GM18526 (cell line): ENCODE data around the gene WARS2.
A peak's percentile ranks its signal among the peaks of the same experiment; 100 is the strongest.

Experiments
- POLR2A ChIP-seq: IDR thresholded peaks from 3 replicates; pipeline ENCODE4 v1.6.1; 2011; ENCODE audit not compliant: insufficient read length; ENCODE audit errors: extremely low read depth

WARS2 gene

DNA sequence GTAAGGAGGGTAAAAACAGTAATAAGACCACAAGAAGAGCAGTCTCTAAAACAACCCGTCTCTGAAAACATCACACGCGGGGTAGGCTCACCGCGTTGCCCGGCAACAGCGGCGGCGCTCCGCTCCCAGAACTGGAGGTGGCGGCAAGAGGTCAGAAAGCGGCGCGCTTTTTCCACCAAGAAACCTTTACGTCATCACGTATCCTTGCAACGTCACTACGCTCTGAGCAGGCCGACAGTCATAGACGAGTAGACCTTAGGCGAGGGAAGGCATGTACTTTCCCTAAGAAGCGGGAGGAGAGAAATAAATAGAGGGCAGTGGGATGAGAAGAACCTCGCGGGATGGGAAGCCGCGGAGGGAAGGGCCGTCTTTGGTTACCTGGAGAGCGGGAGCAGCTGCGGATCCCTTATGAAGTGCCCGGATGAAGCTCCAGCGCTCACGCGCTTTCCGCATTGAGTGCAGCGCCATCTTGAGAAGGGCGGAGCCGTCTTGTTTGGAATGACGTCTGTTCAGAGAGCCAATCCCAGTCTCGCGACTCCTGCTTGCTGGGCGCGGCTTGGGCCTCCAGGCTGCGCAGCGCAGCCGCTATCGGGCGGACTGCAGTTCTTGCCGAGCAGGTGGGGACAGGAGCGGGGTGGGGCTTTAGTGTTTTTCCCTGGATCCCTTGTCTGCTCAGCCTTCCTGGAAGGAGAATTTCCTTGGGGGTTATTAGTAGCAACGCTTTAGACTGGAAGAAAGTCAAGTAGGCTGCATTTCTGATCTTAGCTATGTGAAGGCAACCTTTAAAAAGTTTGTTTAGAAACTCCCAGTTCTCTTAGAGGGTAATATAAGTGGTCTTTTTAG lies at the start of gene WARS2:
Gene WARS2 (minus strand): TSS at position 477 of the 843 bp plus-strand sequence. CDS start 9 bp downstream, at position 468.
- peak; percentile 83 for TF ChIP-seq POLR2A

DNA sequence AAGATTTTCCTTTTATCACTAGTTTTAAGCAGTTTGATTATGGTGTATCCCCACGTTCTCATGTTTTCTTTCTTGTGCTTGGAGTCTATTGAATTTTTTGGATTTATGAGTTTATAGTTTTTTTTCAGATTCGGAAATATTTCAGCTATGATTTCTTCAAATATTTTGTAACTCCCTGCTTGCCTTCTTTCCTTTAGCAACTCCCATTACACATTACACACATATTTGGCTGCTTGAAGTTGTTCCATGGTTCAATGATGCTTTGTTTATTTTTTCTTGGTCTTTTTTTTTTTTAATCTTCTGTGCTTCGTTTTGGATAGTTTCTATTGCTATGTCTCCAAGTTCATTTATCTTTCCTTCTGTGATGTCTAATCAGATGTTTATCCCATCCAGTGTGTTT lies 48.5 kb upstream of the WARS2 start:
- TF ChIP-seq POLR2A, result no peak

DNA sequence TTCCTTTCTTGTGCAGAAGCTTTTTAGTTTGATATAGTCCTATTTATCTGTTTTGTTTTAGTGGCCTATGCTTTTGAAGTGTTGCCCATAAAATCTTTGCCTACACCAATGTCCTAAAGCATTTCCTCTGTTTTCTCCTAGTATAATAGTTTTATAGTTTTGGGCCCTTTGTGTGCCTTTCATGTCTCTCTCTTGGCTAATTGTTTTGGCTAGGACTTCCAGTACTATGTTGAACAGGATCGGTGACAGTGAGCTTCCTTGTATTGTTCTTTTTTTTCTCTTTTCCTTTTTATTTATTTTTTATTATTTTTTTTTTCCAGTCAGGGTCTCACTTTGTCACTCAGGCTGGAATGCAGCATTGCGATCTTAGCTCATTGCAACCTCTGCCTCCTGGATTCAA lies 47.0 kb upstream of the WARS2 start:
- TF ChIP-seq POLR2A, result no peak

DNA sequence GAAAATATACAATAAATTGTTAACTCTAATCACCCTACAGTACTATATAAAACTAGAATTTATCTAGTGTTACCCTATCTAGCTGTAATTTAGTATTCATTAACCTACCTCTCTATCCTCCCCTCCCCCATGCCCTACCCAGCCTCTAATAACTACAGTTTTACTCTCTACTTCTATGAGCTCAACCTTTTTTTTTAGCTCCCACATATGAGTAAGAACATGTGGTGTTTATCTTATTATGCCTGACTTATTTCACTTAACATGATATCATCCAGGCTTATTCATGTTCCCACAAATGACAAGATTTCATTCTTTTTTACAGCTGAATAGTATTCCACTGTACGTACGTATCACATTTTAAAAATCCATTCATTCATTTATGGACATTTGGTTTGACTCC lies 46.0 kb upstream of the WARS2 start:
- no peak for TF ChIP-seq POLR2A

DNA sequence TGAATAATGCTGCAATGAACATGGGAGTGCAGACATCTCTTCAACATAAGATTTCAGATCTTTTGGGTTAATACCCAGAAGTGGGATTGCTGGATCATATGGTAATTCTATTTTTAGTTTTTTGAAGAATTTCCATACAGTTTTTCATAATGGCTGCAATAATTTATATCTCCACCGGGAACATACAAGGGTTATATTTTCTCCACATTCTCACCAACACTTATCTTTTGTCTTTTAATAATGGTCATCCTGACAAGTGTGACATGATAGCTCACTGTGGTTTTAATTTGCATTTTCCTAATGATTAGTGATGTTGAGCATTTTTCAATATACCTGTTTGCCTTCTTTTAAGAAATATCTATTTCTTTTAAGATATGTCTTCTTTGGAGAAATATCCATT lies 44.5 kb upstream of the WARS2 start:
- TF ChIP-seq POLR2A, result no peak

DNA sequence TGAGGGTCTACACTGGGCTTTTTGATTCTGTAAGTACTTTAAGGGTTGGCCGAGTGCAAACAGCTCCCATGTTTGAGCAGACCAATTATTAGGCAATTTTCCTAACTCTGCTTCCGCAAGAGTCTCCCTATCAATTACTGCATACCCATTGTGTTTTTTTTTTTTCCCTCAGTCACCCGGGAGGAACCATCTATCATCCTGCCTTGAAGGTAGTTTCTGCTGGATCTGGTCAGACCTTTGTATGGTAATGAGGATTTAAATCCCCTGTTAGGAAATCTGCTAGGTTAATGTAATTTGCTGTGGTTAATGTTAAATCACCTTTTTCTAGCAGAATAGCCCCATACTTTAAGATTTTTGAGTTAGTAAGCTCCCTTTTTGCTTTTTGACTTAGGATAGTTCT lies 40.8 kb upstream of the WARS2 start:
- no peak for TF ChIP-seq POLR2A

DNA sequence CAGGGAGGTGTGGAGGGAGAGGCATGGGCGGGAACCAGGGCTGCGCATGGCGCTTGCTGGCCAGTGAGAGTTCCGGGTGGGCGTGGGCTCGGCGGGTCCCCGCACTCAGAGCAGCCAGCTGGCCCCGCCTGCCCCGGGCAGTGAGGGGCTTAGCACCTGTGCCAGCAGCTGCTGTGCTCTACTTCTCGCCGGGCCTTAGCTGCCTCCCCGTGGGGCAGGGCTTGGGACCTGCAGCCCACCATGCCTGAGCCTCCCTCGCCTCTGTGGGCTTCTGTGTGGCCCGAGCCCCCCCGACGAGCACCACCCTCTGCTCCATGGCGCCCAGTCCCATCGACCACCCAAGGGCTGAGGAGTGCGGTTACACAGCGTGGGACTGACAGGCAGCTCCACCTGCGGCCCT lies 38.6 kb upstream of the WARS2 start:
- no peak for TF ChIP-seq POLR2A

DNA sequence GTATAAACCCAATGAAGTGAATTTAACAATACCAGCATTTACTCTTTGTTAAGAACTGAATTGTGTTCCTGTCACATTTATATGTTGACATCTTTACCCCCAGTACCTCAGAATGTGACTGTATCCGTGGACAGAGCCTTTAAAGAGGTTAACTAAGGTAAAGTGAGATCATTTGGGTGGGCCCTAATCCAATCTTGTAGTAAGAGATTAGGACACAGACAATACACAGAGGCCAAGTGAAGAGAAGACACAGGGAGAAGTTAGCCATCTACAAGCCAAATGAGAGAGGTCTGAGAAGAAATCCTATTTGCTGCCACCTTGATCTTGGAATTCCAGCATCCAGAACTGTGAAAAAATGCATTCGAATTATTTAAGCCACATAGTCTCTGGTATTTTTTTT lies 22.9 kb upstream of the WARS2 start:
- no peak for TF ChIP-seq POLR2A

DNA sequence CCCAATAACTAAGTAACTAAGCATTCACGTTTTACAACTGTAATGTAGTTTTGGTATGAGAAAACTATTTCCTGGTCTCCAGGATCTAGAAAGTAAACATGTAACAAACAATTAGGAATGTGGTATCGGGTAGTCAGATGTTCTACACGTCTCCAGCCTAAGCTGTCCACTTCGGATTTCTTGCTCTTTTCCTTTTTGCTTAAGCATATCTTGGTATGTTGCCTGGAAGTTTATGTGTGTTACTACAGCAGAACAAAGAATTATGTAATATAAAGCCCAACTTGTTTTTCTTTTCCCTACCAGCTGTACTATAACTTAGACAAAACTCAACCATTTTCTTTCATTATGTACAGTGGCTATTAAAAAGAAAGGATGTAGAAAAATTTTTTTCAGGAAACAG lies 20.4 kb upstream of the WARS2 start:
- TF ChIP-seq POLR2A, result no peak

DNA sequence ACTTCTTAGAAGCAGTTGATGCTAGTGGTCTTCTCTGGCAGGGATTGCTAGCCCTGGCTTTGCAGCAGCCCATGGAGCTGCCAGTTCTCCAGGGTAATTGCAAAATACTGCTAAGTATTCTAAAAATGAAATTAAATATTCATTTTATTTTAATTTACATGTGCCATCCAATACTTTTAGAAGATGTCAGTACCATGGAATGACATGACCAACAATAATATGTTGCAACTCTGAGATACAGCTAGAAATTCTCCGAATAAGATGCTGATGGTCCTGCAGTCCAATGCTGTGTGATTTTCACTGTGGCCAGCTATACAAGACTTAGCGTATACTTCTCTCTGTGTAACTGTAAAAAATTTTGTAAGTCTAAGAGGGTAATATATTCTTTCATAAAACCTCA lies 20.0 kb upstream of the WARS2 start:
- TF ChIP-seq POLR2A, result no peak

DNA sequence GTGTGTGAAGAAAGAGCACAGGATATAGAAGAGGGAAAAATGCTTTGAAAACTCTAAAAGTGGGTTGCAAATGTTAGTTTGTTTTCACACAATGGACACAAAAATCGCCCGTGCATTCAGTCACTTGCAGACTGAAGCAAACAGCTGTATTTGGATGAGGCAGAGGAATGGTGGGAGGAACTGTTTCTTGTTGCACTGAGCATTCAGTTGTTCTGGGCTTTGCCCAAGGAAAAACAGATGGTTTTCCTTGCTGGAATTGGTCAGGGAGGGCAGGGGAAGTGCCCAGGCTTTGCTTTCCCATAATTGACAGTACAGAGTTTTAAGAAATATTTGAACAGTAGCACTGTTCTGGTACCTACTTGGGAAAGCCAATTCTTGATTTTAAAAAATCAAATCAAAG lies 19.5 kb upstream of the WARS2 start:
- no peak for TF ChIP-seq POLR2A

DNA sequence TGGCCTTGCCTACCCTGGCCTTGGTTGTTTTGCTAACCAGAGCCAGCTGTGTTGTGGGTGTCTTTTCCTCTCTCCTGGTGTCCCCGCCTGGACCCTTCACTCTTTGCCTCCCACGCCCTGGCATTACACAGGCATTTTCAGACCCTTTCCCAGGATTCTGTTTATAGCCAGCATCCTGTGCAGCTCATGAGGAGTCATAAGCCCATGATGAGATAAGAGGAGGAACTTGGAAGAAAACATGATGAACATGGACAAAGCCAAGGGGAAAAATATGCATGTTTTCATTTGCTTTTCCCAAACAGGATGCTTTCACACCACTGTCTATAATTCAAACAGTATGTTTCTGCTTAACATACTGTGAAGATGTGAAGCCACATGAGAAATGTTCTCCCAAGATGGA lies 18.7 kb upstream of the WARS2 start:
- TF ChIP-seq POLR2A, result no peak

DNA sequence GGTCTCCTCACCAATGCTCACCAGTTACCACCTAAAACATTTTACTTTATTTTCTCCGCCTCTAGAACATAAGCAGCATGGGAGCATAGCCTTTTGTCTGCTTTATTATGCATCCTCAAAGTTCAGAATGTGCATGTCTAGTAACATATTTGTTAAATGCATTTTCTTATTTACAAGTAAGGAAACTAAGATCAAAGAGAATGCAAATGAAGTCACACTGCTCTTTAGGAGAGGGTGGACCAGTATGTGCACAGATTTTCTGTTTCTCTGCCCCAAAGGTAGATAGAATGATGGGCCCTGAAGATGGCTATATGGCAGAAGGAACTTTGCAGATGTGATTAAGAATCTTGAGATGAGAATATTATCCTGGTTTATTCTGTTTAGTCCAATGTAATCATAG lies 9.7 kb upstream of the WARS2 start:
- no peak for TF ChIP-seq POLR2A

DNA sequence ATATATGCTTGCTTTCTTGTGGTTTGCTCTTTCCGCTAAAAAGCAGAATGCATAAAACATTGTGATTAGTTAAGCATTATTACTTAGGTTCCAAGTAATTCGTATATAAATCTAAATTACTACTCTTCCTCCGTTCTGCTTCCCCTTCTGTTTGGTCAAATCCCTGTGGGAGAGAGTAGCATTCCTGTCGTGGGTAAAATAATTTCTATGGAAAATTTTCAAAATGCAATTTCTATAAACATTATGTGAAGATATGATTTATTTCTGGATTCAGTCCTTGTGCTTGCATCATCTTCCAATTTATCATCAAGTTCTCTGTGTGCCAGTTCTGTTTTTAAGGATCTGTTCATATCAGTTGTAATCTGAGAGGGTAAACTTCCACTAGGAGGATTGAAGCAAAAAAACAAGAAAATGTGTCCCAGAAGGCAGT lies 7.2 kb upstream of the WARS2 start:
- no peak for TF ChIP-seq POLR2A

DNA sequence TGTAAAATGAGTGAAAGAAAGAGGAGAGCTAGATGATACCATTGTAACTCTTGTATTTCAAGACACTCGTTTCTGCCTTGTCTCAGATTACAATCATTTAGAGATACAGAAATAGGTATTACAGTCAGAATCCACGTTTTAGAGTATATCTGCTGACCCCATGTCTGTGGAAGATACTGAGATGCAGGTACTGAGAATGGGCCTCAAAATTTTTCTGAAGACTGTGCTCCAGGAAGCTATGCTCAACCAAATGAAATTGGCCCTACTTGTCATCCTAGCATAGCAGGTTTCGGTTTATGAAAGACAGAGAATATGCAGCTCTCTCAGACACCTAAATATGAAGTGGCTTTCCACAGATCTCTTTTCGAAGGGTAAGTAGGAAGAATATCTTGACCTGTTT lies 6.0 kb upstream of the WARS2 start:
- TF ChIP-seq POLR2A, result no peak

DNA sequence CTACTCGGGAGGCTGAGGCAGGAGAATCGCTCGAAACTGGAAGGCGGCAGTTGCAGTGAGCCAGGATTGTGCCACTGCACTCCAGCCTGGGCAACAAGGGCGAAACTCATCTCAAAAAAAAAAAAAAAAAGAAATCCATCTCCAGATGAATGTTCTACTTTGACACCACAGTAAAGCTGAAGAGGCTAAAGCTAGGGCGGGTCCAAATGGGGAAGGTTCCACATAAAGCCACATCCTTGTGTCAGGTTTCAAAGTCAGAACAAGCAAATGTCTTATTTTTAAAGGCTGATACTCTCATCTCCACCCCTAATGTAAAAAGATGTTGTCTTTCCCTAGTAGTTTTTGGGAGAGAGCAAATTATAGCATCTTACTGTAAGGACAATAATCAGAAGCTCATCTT lies 4.4 kb upstream of the WARS2 start:
- no peak for TF ChIP-seq POLR2A

DNA sequence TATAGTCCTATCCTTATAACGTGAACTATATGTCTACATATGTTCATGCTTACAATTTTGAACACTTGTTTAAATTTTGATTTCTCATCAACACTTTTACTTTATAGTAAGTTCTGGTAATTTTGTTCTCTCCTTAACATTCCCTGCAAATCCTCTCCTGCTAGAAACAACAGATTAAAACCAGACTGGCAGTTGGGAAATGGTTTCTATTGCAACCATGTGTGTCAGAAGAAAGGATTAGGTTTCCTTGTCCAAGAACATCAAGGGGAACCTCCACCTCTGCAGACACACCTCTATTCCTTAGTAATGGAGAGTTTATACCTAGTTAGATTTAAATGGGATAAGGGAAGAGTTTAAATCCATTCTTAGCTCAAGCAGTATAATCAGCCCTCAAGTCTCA lies 3.3 kb upstream of the WARS2 start:
- no peak for TF ChIP-seq POLR2A
